Measurements from ENCODE around the gene ATP2A3.

ATP2A3 gene

DNA sequence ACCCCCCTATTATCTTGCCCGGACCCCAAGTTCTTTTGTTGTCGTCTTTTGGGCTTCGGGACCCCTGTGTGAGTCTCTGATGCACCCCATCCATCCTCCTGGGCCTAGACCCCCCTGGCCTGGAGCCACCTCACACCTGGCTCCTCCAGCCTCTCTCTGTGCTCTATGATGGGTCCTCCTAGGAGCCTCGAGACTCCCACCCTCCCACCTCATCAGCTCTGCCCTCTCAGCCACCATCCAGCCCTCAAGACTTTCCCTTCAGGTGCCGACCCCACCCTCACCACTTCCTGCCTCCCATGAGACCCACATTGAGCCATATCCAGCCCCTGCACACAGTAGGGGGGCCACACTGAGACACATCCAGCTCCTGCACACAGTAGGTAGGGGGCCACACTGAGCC, 8.7 kb upstream of the ATP2A3 start:
- TF ChIP-seq, protein P1, sequence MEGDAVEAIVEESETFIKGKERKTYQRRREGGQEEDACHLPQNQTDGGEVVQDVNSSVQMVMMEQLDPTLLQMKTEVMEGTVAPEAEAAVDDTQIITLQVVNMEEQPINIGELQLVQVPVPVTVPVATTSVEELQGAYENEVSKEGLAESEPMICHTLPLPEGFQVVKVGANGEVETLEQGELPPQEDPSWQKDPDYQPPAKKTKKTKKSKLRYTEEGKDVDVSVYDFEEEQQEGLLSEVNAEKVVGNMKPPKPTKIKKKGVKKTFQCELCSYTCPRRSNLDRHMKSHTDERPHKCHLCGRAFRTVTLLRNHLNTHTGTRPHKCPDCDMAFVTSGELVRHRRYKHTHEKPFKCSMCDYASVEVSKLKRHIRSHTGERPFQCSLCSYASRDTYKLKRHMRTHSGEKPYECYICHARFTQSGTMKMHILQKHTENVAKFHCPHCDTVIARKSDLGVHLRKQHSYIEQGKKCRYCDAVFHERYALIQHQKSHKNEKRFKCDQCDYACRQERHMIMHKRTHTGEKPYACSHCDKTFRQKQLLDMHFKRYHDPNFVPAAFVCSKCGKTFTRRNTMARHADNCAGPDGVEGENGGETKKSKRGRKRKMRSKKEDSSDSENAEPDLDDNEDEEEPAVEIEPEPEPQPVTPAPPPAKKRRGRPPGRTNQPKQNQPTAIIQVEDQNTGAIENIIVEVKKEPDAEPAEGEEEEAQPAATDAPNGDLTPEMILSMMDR (IDR thresholded peaks at IDR 0.05; ENCODE audit: low read depth, low read length) = no peak
- no peak overlapping the region for H3K4me3 ChIP-seq (replicated peaks in 1 of 2; ENCODE audit: low read depth in 2 of 2, low read length in 2 of 2)
- no peak for DNase-seq (ENCODE audit: low read depth in 2 of 2)

DNA sequence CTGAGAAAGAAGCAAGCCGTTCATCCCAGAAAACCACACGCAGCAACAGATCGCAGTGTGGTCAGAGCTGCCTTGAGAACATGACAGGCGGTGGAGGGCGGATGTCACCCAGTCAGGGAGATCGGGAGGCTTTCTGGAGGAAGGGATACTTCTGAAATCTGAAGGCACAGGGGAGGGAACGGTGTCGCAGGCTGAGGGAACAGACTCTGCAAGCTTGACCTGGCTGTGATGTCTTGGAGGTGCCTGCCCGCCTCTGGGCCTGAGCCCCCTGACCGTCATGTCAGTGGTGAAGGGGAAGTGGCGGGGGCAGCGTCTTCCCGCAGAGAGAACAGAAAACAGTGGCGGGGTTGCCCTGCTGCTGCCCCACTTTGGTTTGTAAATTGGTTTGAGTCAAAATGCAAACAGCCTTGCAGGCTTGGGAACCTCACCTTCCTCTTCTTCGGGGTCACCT, 8.1 kb upstream of the ATP2A3 start:
- H3K4me3 ChIP-seq (replicated peaks in 1 of 2; ENCODE audit: low read depth in 2 of 2, low read length in 2 of 2) = no peak overlapping the region
- TF ChIP-seq, protein P1 (IDR thresholded peaks at IDR 0.05; ENCODE audit: low read depth, low read length) = no peak
- no peak for DNase-seq (ENCODE audit: low read depth in 2 of 2)

DNA sequence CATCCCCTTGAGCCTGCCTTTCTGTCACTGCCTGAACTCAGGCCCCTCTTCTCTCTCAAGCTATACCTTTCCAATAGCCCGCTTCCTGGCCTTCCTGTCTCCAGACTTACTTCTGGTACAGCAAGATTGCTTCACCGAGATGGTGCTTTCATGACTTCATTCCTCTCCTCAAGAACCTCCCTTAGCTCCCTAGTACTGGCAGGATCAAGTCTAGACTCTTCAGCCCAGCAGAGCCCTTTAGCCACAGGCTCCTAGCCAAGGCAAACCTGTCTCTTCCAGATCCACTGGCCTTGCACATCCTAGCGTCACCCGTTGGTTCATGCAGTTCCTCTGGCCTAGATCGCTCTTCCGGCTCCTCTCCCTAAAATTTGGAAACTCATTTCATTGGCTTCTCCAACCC, 6.4 kb upstream of the ATP2A3 start:
- TF ChIP-seq, protein P1 (IDR thresholded peaks at IDR 0.05; ENCODE audit: low read depth, low read length) = no peak
- no peak overlapping the region for H3K4me3 ChIP-seq (replicated peaks in 1 of 2; ENCODE audit: low read depth in 2 of 2, low read length in 2 of 2)
- DNase-seq (ENCODE audit: low read depth in 2 of 2) = no peak

DNA sequence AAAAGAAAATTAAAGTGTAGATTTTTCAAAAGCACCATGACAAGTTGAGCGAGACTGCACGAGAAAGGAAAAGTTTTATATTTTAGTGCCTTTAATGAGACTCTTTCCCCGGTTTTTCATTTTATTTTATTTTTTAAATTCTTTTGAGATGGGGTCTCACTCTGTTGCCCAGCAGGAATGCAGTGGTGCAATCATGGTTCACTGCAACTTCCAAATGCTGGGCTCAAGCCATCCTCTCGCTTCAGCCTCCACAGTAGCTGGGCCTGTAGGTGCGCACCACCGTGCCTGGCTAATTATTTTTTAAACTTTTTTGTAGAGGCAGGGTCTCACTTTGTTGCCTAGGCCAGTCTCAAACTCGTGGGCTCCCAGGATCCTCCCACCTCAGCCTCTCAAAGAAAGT, 5.7 kb upstream of the ATP2A3 start:
- TF ChIP-seq, protein P1 (IDR thresholded peaks at IDR 0.05; ENCODE audit: low read depth, low read length) = no peak
- H3K4me3 ChIP-seq (replicated peaks in 1 of 2; ENCODE audit: low read depth in 2 of 2, low read length in 2 of 2) = no peak overlapping the region
- DNase-seq (ENCODE audit: low read depth in 2 of 2) = no peak

DNA sequence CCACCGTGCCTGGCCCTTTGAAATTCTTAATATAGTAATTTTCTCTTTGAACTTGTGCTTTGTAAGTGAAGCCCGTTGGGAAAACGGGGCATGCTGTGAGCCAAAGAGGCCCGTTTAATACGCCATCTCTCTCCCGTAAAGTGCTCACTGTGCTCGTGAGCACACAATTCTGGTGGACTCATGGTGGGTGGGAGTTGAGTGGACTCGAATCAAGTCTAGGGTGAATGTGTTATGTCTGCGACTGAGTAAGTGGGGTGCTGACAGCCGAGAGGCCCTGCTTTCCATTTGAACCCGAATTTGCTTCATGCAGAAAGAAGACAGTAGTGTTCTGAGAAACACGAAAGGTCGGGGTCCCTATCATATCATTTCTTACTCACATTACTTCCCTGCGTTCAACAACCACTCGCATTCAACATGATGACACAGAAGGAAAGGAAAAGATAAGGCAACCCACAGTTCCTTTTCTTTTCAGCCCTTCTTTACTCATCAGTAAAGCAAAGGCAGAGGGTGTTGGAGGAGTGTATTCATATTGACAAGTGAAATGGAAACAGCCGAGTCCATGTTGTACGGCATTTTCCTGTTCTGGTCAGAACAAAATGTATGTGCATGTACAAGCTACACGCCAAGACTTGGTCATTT, 4.8 kb upstream of the ATP2A3 start:
- H3K4me3 ChIP-seq (replicated peaks in 1 of 2; ENCODE audit: low read depth in 2 of 2, low read length in 2 of 2) = no peak overlapping the region
- DNase-seq (ENCODE audit: low read depth in 2 of 2) = no peak
- TF ChIP-seq, protein P1 (IDR thresholded peaks at IDR 0.05; ENCODE audit: low read depth, low read length) = no peak

GRCh38 chr17:3968015-3968414, 3.8 kb upstream of the ATP2A3 start:
- TF ChIP-seq, protein P1 (IDR thresholded peaks at IDR 0.05; ENCODE audit: low read depth, low read length) = no peak
- DNase-seq (ENCODE audit: low read depth in 2 of 2) = no peak
- no peak overlapping the region for H3K4me3 ChIP-seq (replicated peaks in 1 of 2; ENCODE audit: low read depth in 2 of 2, low read length in 2 of 2)
